GM21526 (cell line): ENCODE results near the gene MTHFD1L.
"Not testable (repeated sequence)": the region's sequence is repeated elsewhere in the genome, so short reads cannot be mapped to it uniquely, and the experiment has no call there.

ENCODE experiments used
- ATAC-seq: cut with Tn5 transposase; IDR thresholded peaks from one replicate; pipeline ENCODE4 v1.9.1; 2021; ENCODE audit warnings: moderate library complexity; ENCODE audit not compliant: unreplicated experiment, low FRiP score

The MTHFD1L gene

DNA sequence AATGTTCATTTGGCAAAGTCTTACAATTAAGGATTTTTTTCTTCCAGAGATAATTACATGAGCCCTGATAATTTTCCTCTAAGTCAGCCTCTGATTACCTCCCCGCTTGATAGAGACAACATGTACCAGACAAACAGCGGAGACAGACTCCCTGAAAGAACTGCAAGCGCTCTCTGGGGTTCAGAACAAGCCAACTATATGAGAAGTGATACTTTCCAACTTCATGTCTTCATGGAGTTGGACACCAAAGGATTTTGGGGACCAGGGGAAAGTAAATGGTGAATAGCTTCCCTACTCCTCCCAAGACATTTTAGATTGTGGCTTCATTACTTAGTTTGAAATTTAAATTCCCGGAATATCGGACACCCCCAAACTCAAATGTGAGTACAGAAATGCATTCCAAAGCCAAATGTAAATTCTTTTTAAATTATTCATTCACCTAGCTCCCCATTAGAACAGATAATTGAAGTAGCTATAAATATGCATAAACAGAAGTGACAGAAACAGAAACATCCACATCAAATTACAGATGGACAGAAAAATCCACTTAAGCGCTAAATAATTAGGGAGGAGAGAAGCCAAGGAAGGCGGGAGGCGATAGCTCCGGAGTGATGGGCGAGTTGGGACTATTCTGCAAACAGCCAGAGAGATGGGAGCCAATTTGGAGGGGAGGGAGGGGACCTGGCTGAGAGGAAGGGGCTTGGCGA is 244.5 kb downstream of the MTHFD1L start:
- ATAC-seq = no peak

DNA sequence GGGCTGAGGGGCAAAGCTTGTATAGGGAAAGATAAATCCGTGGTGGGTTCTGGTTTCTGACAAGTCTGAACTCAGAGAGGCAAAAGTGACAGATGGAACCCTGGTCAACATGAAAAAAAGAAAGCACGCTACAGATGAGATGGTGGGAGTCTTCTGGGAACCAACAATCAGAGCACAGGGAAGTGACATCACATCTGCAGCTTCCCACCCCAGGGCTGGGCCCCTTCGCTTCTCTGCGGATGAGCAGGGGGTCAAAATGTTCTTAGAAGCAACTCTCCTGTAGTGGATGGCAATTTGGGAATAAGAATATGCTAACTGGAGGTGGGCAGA is 245.0 kb downstream of the MTHFD1L start:
- ATAC-seq = no peak

DNA sequence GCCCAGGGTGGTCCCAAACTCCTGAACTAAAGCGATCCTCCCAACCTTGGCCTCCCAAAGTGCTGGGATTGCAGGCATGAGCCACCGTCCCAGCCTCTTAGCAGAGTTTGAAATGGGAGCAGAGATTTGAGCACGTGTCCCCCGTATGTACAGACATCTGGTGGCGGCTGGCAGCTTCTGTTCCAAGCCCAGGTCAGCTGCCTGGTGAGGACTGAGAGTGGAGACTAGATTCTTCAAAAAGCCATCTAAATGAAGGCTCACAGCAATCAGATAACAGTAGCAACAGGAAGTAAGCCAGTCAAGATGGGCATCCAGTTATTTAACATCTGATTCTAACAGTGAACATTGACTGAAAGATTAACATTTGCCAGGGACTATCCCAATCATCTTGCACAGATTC is 246.2 kb downstream of the MTHFD1L start:
- ATAC-seq = no peak

DNA sequence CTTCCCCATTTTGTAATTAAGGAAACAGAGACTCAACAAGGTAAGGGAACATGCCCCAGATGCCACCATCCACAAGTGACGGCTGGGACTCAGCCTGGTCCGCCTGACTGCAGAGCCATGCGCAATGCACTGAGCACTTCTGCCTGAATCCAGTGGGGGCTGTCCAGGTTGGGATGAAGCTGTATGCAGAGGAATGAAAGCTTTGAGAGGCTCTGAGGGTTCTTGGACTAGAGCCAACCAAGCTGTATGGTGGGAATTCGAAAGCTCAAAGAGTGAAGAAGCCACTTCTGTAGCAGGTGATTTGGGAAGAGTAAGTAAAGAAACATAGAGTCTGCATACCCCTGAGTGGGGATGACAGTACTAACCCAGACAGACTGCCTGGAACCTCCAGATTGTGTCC is 246.6 kb downstream of the MTHFD1L start:
- ATAC-seq = no peak

DNA sequence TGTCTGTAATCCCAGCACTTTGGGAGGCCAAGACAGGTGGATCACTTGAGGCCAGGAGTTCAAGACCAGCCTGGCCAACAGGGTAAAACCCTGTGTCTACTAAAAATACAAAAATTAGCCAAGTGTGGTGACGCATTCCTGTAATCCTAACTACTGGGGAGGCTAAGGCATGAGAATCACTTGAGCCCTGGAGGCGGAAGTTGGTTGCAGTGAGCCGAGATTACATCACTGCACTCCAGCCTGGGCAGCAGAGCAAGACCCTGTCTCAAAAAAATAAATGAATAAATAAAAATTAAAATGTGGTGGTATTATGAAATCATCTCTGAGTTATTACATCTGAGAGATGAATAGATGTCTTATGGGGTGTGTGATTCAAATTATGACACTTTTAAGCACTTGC is 247.4 kb downstream of the MTHFD1L start:
- not testable (repeated sequence) for ATAC-seq

DNA sequence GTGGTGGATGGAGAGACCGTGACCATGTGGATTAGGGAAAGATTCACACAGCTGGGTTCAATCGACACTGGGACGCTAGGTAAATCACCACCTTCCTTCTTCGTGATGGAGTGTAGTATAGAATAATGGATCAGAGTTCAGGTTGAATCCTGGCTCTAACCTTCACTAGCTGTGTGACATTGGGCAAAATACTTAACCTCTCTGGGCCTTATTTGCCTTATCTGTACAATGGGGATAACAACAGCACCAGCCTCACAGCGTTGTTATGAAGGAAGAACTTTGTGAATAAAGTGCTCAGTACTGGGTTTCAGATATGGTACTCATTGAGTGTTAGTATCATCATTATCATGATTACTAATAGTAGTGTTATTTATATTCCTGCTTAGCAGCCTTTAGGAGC is 248.1 kb downstream of the MTHFD1L start:
- no peak for ATAC-seq

DNA sequence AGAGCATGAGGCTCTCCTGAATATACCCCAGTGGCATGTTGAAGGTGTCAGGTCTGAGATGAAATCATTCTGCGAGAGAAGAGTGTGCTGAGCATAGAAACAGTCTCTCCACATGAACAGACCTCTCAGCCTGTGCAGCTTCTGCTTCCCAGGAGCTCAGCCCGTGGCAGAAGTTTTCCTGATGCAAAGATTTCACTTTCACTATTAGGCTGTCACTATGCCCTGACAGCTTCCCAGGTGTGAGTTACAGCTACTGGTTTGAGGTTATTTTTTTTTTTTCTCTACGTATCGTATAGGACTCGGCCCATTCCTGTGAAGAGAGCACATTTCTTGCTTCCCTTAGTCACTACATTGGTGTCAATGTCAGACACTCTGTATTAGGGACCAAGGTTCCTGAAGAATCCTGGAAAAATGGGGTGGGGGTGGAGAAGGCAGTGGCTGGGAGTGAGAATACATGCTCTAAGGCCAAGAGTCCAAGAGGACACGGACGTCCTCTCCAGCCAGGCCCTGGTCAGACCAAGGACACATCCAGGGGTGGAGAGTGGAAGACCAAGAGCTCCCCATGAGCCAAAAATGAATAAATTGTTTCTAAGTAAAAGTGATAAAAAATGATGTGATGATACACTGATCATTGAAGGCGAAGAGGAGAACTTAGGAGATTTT is 253.1 kb downstream of the MTHFD1L start:
- no peak for ATAC-seq

DNA sequence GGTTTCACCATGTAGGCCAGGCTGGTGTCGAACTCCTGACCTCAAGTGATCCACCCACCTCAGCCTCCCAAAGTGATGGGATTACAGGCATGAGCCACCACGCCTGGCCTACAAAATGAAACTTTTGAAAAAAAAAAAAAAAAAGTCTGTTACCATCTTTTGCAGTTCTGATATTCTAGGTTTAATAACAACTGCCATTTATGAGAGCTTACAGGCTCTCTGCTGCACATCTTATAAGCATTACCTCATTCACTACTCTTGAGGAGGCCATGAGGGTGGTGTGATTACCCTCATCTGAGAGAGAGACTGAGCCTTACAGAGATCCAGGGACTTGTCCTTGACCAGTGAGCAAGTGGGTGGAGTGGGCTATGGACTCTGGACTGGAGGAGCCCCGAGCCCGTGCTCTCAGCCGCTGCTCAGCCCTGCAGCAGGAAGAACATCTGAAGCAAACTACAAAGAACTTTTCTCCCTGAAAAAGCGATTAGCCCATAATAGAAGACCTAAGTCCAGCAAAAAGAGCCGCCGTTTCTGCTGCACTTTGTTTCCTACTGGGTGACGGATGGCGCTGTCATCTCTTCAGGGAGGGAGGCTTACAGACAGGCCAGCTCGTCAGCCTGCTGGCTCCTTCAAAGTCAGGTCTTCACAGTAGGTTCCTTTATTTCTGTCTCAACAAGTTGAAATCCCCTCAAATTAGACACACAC is 254.5 kb downstream of the MTHFD1L start:
- ATAC-seq = no peak

DNA sequence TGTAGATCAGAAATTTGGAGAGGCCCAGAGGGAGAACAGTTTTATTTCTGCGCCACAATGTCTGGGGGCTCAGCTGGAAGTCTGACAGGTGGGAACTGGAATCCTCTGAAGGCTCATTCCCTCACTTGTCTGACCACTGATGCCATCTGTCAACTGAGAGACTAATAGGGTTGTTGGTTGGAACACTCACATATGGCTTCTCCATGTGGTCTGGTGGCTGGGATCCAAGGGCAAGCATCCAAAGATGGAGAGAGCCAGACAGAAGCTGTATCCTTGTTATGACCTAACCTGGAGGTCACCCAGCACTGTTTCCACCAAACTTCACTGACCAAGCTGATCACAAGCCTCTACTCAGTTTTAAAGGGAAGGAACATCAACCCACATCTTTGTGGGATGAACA is 256.4 kb downstream of the MTHFD1L start:
- ATAC-seq = no peak

DNA sequence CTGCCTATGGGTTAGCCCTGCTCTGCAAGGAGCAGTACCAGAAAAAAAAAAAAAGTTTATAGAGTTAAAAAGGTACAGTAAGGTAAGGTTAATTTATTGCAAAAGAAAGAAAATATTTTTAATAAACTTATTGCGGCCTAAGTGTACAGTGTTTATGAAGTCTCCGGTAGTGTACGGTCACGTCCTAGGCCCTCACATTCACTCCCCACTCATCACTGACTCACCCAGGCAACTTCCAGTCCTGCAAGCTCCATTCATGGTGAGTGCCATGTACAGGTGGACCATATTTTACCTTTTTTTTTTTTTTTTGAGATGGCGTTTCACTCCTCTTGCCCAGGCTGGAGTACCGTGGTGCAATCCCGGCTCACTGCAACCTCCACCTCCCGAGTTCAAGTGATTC is 258.1 kb downstream of the MTHFD1L start:
- ATAC-seq = not testable (repeated sequence)

DNA sequence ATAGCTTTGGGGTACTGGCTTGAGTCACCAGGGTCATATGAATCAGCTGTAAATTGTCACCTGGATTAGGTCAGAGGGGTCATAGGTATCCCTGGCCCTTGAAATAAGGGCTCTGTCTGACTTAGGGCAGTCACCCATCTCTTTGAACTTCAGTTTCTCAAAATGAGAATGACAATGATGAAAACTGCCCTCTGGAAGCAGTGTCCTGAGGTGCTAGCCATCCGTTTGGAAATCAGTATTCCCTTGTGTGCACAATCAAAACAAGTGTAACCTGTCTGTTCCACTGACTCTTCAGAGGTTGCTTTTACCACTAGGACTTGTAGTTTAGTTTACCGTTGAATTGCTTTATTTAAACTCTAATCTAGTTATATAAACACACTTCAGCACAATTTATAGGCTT is 259.7 kb downstream of the MTHFD1L start:
- ATAC-seq = not testable (repeated sequence)

DNA sequence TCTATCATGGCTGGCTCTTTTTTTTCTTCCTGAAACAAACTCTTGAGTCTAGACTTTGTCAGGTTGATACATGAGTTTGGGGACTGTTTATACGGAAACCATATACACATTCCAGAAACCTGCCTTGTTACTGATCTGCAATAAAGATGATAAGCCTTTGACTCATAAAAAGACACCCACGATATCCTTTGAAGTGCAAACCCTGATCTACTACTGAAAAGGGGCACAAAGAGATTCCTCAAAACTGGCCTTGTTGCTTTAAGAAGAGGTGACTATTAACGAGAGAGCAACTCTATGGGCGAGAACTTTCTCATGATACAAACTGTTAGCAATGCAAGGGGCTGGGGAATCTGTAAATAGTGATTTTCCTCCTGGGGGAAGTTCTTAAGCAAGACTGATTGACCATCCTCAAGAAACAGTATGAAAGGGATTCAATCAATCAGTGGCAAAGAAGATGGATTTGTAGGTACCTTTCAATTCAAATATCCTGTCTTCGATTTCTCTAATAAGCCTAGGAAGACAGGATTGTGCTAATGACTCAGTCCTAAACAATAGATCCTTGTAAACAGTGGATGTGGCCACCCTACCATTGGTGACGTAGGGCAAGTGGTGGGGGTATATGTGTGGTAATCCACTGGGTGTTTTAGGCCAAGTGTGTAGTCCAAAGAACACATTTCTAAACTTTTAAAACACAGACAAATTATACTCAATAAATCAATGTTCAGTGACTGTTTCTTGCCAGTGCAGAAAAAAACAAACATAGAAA is 260.3 kb downstream of the MTHFD1L start:
- ATAC-seq = not testable (repeated sequence)

DNA sequence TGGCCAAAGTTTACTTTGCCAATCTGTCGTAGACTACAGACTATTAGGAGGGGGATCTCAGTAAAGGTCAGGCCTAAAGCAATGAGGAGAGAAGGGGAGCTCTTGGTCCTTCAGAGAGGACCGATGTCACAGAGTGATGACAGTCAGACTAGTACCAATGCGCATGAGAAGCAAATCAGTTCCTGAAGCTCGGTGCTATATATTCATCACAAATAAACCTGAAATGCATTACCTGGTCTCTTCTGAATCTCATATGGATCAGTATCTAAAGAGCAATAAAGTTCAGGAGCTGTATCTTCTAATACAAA is 260.9 kb downstream of the MTHFD1L start:
- ATAC-seq = not testable (repeated sequence)

DNA sequence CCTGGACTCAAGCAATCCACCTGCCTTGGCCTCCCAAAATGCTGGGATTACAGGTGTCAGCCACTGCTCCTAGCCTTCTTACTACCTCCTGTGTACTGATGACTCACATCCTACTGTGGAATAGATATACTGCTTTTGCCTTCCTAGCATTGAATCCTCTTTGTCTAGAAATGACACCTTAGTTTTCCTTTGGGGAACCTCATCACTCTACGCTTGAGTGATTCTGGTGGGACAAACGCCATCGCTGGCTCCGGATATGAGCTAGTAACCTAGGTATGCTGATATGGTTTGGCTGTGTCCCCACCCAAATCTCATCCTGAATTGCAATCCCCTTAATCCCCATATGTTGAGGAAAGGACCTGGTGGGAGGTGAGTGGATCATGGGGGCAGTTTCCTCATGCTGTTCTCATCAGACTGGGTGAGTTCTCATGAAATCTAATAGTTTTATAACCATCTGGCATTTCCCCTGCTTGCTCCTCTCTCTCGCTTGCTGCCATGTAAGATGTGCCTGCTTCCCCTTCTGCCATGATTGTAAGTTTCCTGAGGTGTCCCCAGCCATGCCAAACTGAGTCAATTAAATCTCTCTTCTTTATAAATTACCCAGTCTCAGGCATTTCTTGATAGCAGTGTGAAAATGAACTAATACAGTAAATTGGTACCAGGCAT is 261.8 kb downstream of the MTHFD1L start:
- ATAC-seq = not testable (repeated sequence)

DNA sequence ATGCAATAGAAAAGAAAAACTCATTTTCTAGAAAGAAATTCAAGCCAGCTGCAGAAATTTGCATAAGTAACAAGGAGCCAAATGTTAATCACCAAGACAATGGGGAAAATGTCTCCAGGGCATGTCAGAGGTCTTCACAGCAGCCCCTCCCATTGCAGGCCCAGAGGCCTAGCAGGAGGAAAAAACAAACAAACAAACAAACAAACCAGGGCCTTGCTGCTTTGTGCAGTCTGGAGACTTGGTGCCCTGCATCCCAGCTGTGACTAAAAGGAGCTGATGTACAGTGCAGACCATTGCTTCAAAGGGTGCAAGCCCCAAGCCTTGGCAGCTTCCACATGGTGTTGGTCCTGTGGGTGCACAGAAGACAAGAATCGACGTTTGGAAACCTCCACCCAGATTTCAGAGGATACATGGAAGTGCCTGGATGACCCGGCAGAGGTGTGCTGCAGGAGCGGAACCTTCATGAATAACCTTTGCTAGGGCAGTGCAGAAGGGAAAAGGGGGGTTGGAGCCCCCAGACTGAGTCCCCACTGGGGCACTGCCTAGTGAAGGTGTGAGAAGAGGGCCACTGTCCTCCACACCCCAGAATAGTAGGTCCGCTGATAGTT is 263.4 kb downstream of the MTHFD1L start:
- ATAC-seq = no peak

DNA sequence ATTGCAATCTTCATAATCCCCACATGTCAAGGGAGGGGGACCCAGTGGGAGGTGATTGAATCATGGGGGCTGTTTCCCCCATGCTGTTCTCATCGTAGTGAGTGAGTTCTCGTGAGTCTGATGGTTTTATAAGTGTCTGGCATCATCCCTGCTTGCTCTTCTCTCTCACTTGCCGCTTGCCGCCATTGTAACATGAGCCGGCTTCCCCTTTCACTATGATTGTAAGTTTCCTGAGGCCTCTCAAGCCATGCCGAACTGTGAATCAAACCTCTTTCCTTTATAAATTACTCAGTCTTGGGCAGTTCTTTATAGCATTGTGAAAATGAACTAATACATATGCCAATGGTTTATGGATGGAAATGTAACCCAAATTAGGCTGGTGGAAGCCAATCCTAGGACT is 264.8 kb downstream of the MTHFD1L start:
- no peak for ATAC-seq

DNA sequence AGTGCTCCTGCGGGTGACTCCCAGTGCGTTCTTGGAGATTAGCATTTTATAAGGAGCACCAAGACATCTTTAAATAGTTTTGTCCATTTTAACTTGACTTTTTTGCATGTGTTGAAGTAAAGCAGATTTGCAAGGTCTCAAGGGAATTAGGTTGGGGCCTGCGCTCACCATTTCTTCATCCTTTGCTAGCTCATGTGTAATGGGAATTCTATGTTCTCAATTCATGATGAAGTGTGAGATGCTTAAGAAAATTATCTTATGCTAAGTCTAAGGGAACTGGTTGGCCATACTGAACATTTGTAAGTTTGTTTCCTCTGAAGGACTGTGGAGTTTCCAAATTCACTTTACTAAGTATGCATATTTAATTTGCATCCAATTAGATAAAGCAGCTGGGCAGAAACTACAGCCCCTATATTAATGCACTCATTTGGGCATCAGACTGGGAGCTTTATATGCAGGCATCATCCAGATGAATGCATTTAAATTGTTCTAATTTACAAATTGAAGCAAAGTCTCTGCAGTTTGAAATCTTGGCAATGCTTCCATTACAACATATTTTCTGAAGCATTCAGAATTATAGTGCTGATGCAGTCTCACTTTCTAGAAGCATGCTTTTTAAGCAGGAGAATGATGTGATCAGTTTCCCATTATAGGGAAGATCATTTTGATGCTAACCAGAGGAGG is 266.0 kb downstream of the MTHFD1L start:
- ATAC-seq = no peak

DNA sequence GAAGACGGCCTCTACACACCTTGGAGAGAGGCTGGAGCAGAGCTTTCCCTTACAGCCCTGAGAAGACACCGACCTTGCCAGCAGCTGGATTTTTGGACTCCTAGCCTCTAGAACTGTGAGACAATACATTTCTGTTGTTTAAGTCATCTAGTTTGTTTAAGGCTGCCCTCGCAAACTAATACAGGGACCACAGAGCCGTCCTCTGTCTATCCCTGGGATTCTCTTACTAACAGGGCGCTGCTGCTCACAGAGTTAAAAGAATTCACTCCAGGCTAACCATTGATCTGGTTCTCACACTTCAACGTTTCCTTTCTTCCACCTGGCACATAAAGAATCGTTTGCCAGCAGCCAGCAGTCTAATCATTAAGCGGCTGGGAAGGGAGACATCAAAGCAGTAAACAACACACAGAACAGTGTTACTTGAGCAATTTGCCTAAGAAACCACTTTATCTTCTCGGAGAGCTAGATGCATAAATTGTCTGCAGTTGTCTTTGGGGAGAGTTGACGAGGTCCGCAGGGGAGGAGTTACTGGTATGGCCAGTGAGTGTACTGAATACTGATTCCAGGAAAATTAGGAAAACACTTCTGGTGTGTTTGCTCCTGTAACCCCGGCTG is 270.7 kb downstream of the MTHFD1L start:
- no peak for ATAC-seq

DNA sequence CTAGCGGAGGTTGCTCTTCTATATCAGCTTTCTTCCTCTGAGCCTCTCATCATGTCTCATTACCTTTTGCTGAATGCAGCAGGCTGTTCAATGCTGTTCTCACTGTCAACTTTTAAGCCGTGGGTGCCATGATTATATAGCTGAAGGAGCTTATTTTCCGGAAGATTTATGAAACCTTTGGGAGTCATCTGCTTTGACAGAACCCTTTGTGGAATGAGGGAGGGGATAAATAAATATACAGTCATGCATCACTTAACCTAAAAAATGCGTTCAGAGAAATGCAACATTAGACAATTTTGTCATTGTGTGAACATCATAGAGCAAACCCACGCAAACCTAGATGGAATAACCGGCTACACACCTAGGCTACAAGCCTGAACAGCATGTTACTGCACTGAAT is 272.0 kb downstream of the MTHFD1L start:
- ATAC-seq = no peak
